ENCODE data around the gene ARHGAP1.

- TF ChIP-seq POLR2AphosphoS5 (IDR thresholded peaks at IDR 0.05; ENCODE audit: low read depth, low read length) (no peak), TAF1 (IDR thresholded peaks at IDR 0.05; ENCODE audit: low read depth, low read length) (no peak), POLR2A (IDR thresholded peaks at IDR 0.05; ENCODE audit: low read depth, low read length) (no peak)
These were observed 6.3 kb downstream of the ARHGAP1 start for GRCh38 chr11:46694072-46694471.

All from GM12891 (cell line).